ENCODE measurements around the gene ENTHD1. TPM values are rescaled to one million over a fixed set of nuclear protein-coding genes. Genes with fewer than 3 reads are reported as not detected.
"Not testable (repeated sequence)": the region's sequence is repeated elsewhere in the genome, so short reads cannot be mapped to it uniquely, and the experiment has no call there.

ENTHD1 gene
- total and polyA plus RNA-seq, 4 donors = 0.12 TPM; not detected in 3

DNA sequence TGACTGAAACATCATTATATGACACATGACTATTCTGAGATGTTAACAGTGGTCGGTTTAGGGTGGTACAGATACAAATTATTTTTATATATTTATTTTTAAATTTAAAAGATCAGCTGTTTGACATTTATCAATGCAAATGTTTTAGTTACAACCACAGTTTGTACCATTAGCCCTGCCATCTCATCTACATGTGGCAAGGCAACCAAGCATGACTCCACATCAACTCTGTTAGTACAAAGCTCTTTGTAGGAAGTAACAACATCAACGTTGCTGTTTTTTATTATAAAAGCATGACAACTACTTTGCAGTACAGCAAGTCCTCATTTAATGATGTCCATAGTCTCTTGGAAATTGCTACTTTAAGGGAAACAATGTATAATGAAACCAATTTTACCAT is 40.8 kb downstream of the ENTHD1 start:
- Histone ChIP-seq H3K36me3 (ENCODE audit: control insufficient read depth in 1 of 2, insufficient read depth in 2 of 2, low read length in 1 of 2) (no peaks in the 10 kb centered on the region), H3K27me3 (ENCODE audit: control insufficient read depth in 1 of 2, insufficient read depth in 2 of 2, low read length in 1 of 2) (no peaks in the 10 kb centered on the region), H3K4me3 (ENCODE audit: low read length in 2 of 2) (no peak overlapping the region), H3K9me3 (ENCODE audit: control insufficient read depth, low read length) (no peaks in the 10 kb centered on the region), H3K4me1 (ENCODE audit: control insufficient read depth in 1 of 2, insufficient read depth in 2 of 2, low read length in 2 of 2) (no peaks in the 10 kb centered on the region), H3K27ac (ENCODE audit: low read depth in 1 of 2, low read length in 2 of 2) (no peak overlapping the region)
- intact Hi-C loops (cut with DNase I) = no loop called here
- WGBS, 2 donors = 63 to 65% methylated on average over 2 of the region's 2 CpGs
- DNase-seq = no peak
- ATAC-seq (ENCODE audit: low FRiP score) = no peak

DNA sequence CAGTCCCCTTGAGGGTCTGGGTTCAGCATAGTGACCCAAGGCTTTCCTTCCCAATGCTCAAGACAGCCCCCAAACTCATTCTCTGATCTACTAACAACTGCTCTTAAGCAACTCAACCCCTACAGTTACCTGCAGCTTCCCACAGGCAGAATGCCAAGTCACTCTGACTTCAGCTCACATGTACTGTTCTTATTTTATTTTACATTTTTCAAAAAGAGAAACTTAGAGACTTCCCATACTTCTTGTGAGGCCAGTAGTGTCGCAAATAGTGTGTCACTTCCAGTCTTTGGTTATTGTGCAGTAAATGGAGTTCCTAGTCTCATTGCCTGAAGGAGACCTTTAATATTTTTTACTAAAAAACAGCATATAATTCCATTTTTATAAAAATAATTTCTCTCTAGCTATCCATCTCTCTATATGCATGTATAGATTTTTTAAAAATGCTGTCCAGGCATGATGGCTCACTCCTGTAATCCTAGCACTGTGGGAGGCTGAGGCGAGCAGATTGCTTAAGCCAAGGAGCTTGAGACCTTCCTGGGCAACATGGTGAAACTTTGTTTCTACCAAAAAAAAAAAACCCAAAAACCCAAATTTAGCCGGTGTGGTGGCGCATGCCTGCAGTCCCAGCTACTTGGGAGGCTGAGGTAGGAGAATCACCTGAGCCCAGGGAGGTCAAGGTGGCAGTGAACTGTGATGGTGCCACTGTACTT is 41.8 kb downstream of the ENTHD1 start:
- 89 to 92% methylated on average over 4 of the region's 4 CpGs for WGBS, 2 donors
- no peaks in the 10 kb centered on the region for H3K9me3 ChIP-seq (ENCODE audit: control insufficient read depth, low read length)
- no peaks in the 10 kb centered on the region for H3K27me3 ChIP-seq (ENCODE audit: control insufficient read depth in 1 of 2, insufficient read depth in 2 of 2, low read length in 1 of 2)
- intact Hi-C loops (cut with DNase I) = no loop called here
- H3K36me3 ChIP-seq (ENCODE audit: control insufficient read depth in 1 of 2, insufficient read depth in 2 of 2, low read length in 1 of 2) = no peaks in the 10 kb centered on the region
- H3K27ac ChIP-seq (ENCODE audit: low read depth in 1 of 2, low read length in 2 of 2) = no peak overlapping the region
- DNase-seq = no peak
- ATAC-seq (ENCODE audit: low FRiP score) = no peak
- no peaks in the 10 kb centered on the region for H3K4me1 ChIP-seq (ENCODE audit: control insufficient read depth in 1 of 2, insufficient read depth in 2 of 2, low read length in 2 of 2)
- H3K4me3 ChIP-seq (ENCODE audit: low read length in 2 of 2) = no peak overlapping the region

DNA sequence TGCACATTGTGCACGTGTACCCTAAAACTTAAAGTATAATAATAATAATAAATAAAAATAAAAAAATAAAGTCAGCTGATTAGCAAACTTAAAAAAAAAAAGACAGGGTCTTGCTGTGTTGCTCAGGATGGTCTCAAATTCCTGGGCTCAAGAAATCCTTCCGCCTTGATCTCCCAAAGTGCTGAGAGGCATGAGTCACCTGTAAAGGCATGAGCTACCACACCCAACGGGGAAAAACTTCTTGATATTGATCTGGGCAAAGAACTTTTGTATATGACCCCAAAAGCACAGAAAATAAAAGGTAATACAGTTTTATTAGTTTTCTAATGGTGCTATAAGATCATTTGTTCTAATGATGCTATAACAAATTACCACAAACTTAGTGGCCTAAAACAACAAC is 46.1 kb downstream of the ENTHD1 start:
- H3K4me1 ChIP-seq (ENCODE audit: control insufficient read depth in 1 of 2, insufficient read depth in 2 of 2, low read length in 2 of 2) = no peaks in the 10 kb centered on the region
- H3K36me3 ChIP-seq (ENCODE audit: control insufficient read depth in 1 of 2, insufficient read depth in 2 of 2, low read length in 1 of 2) = no peaks in the 10 kb centered on the region
- H3K4me3 ChIP-seq (ENCODE audit: low read length in 2 of 2) = no peak overlapping the region
- WGBS, 2 donors = 84 to 85% methylated on average over 3 of the region's 3 CpGs
- ATAC-seq (ENCODE audit: low FRiP score) = no peak
- no peak overlapping the region for H3K27ac ChIP-seq (ENCODE audit: low read depth in 1 of 2, low read length in 2 of 2)
- no peak for DNase-seq
- intact Hi-C loops (cut with DNase I) = no loop called here
- H3K9me3 ChIP-seq (ENCODE audit: control insufficient read depth, low read length) = peaks cover 3% of the 10 kb centered on the region
- H3K27me3 ChIP-seq (ENCODE audit: control insufficient read depth in 1 of 2, insufficient read depth in 2 of 2, low read length in 1 of 2) = no peaks in the 10 kb centered on the region

DNA sequence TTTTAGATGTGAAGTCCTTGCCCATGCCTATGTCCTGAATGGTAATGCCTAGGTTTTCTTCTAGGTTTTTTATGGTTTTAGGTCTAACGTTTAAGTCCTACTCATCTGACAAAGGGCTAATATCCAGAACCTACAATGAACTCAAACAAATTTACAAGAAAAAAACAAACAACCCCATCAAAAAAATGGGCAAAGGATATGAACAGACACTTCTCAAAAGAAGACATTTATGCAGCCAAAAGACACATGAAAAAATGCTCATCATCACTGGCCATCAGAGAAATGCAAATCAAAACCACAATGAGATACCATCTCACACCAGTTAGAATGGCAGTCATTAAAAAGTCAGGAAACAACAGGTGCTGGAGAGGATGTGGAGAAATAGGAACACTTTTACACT is 47.0 kb downstream of the ENTHD1 start:
- H3K4me3 ChIP-seq (ENCODE audit: low read length in 2 of 2); intact Hi-C loops (cut with DNase I); H3K27ac ChIP-seq (ENCODE audit: low read depth in 1 of 2, low read length in 2 of 2); H3K36me3 ChIP-seq (ENCODE audit: control insufficient read depth in 1 of 2, insufficient read depth in 2 of 2, low read length in 1 of 2); H3K27me3 ChIP-seq (ENCODE audit: control insufficient read depth in 1 of 2, insufficient read depth in 2 of 2, low read length in 1 of 2); H3K4me1 ChIP-seq (ENCODE audit: control insufficient read depth in 1 of 2, insufficient read depth in 2 of 2, low read length in 2 of 2); ATAC-seq (ENCODE audit: low FRiP score); H3K9me3 ChIP-seq (ENCODE audit: control insufficient read depth, low read length); DNase-seq: not testable (repeated sequence)
- WGBS, 2 donors = 79% methylated on average over 1 of the region's 1 CpG

DNA sequence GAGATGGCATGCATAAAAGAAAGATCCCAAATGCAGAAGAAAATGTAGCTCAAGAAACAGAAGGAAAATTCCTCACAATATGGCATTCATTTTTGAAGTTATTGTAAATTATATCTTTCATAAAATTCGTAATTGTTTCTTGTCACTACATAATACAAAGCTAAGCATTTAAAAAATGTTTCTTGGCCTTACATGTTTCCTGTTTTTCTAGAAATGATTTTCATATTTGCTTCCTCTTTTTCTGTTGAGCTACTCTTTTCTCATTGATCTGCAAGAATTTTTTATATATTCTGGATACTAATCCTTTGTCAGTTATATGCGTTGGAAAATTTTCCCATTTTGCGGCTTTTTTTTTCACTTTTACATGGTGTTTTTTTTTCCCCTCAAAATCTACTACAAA is 48.0 kb downstream of the ENTHD1 start:
- peaks cover 3% of the 10 kb centered on the region for H3K9me3 ChIP-seq (ENCODE audit: control insufficient read depth, low read length)
- no peak overlapping the region for H3K27ac ChIP-seq (ENCODE audit: low read depth in 1 of 2, low read length in 2 of 2)
- intact Hi-C loops (cut with DNase I) = no loop called here
- no peak overlapping the region for H3K4me3 ChIP-seq (ENCODE audit: low read length in 2 of 2)
- H3K27me3 ChIP-seq (ENCODE audit: control insufficient read depth in 1 of 2, insufficient read depth in 2 of 2, low read length in 1 of 2) = no peaks in the 10 kb centered on the region
- no peaks in the 10 kb centered on the region for H3K36me3 ChIP-seq (ENCODE audit: control insufficient read depth in 1 of 2, insufficient read depth in 2 of 2, low read length in 1 of 2)
- DNase-seq (no peak), ATAC-seq (ENCODE audit: low FRiP score) (no peak)
- WGBS, 2 donors = 81 to 84% methylated on average over 3 of the region's 3 CpGs
- H3K4me1 ChIP-seq (ENCODE audit: control insufficient read depth in 1 of 2, insufficient read depth in 2 of 2, low read length in 2 of 2) = no peaks in the 10 kb centered on the region

DNA sequence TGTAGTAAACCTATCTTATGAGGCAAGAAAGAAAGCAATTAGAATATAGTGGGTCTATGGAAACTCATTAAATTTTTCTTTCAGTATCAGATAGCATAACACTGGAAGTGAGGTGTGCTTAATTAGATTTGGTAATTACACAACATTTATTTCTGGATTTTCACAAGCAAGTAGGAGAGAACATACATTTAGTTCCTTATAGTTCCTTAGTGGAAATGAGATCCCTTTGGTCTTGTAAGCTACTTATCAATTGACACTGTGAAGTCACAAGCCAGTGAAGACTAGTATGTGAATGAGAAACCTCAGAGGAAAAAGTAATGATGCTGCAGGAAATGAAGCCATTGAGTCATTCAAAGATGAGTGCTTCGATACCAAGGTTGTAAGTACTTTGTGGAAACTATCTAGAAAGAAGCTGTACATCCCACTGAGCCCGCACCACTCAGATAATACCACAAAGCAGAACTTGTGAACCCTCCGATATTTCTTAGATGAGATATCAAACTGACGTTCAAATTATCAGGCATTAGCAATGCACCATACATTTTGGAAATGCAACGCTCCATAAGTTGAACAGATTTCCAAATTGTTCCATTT is 53.5 kb downstream of the ENTHD1 start:
- Histone ChIP-seq H3K27ac (ENCODE audit: low read depth in 1 of 2, low read length in 2 of 2) (no peak overlapping the region), H3K27me3 (ENCODE audit: control insufficient read depth in 1 of 2, insufficient read depth in 2 of 2, low read length in 1 of 2) (no peaks in the 10 kb centered on the region), H3K4me3 (ENCODE audit: low read length in 2 of 2) (no peak overlapping the region), H3K36me3 (ENCODE audit: control insufficient read depth in 1 of 2, insufficient read depth in 2 of 2, low read length in 1 of 2) (no peaks in the 10 kb centered on the region), H3K9me3 (ENCODE audit: control insufficient read depth, low read length) (peaks cover 3% of the 10 kb centered on the region), H3K4me1 (ENCODE audit: control insufficient read depth in 1 of 2, insufficient read depth in 2 of 2, low read length in 2 of 2) (no peaks in the 10 kb centered on the region)
- intact Hi-C loops (cut with DNase I) = no loop called here
- no peak for DNase-seq
- 92 to 94% methylated on average over 5 of the region's 5 CpGs for WGBS, 2 donors
- no peak for ATAC-seq (ENCODE audit: low FRiP score)

DNA sequence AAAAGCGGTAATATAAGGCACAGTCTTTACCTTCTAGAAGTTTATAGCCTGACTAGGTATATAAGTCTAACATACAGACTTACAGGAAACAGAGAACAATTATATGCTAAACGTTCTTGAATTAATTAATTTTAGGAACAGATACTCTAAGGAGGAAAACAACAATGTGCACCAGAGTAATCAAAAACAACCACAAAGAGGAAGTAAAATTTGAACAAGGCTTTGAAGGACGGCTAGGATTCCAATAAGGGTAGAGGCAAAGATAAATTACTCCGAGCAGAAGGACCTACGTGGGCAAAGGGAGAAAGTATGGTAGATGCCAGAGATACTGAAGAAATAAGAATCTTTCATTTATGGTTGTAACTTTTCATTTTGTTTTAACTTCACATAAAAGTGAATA is 54.4 kb downstream of the ENTHD1 start:
- intact Hi-C loops (cut with DNase I) = no loop called here
- H3K9me3 ChIP-seq (ENCODE audit: control insufficient read depth, low read length) = peaks cover 3% of the 10 kb centered on the region

DNA sequence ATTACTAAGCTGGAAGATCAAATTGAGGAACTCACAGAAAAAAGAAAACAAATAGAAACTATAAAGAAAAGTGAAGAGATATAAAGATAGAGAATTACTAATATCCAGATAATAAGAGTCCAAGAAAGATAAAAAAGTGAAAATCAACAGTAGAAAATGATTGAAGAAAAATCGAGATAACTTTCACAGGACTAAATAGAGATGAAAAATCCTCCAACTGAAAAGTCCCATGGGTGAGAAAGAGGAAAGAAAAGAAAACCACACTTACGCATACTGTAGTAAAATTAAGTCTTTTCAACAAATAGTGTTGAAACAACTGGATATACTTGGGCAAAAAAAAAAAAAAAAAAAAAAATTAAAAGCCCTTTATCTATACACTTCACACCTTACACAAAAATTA is 60.0 kb downstream of the ENTHD1 start:
- ATAC-seq (ENCODE audit: low FRiP score) (no peak), DNase-seq (no peak)
- Histone ChIP-seq H3K4me3 (ENCODE audit: low read length in 2 of 2) (no peak overlapping the region), H3K9me3 (ENCODE audit: control insufficient read depth, low read length) (no peaks in the 10 kb centered on the region), H3K27me3 (ENCODE audit: control insufficient read depth in 1 of 2, insufficient read depth in 2 of 2, low read length in 1 of 2) (no peaks in the 10 kb centered on the region), H3K4me1 (ENCODE audit: control insufficient read depth in 1 of 2, insufficient read depth in 2 of 2, low read length in 2 of 2) (no peaks in the 10 kb centered on the region), H3K36me3 (ENCODE audit: control insufficient read depth in 1 of 2, insufficient read depth in 2 of 2, low read length in 1 of 2) (no peaks in the 10 kb centered on the region), H3K27ac (ENCODE audit: low read depth in 1 of 2, low read length in 2 of 2) (no peak overlapping the region)
- intact Hi-C loops (cut with DNase I) = no loop called here
- WGBS, 2 donors = 72 to 77% methylated on average over 2 of the region's 2 CpGs

More for the DNA sequence above, 54.4 kb downstream of the ENTHD1 start:
- Histone ChIP-seq H3K4me3 (ENCODE audit: low read length in 2 of 2) (no peak overlapping the region), H3K27ac (ENCODE audit: low read depth in 1 of 2, low read length in 2 of 2) (no peak overlapping the region), H3K4me1 (ENCODE audit: control insufficient read depth in 1 of 2, insufficient read depth in 2 of 2, low read length in 2 of 2) (no peaks in the 10 kb centered on the region), H3K27me3 (ENCODE audit: control insufficient read depth in 1 of 2, insufficient read depth in 2 of 2, low read length in 1 of 2) (no peaks in the 10 kb centered on the region), H3K36me3 (ENCODE audit: control insufficient read depth in 1 of 2, insufficient read depth in 2 of 2, low read length in 1 of 2) (no peaks in the 10 kb centered on the region)
- 51 to 53% methylated on average over 5 of the region's 5 CpGs for WGBS, 2 donors
- no peak for ATAC-seq (ENCODE audit: low FRiP score)
- no peak for DNase-seq

DNA sequence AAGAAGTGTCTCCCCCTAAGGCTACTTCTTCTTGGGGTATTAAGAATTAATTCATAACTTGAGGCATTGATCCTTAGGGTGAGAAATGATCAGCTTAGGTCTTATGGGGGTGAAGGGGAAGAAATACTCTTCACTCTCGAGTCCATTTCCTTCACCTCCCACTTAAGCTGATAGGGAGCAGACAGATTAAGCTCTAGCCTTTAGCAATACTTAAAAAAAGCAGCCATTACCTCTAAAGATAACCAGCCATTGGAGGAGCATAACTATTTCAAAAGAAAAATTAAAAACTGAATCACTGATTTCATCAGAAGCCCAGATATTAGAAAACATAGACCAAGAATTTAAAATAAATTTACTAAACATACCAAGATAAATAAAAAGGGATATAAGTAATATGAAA is 60.5 kb downstream of the ENTHD1 start:
- no peak overlapping the region for H3K4me3 ChIP-seq (ENCODE audit: low read length in 2 of 2)
- WGBS, 2 donors = 0 to 47% methylated on average over 1 of the region's 1 CpG
- ATAC-seq (ENCODE audit: low FRiP score) (no peak), DNase-seq (no peak)
- no peaks in the 10 kb centered on the region for H3K4me1 ChIP-seq (ENCODE audit: control insufficient read depth in 1 of 2, insufficient read depth in 2 of 2, low read length in 2 of 2)
- no peaks in the 10 kb centered on the region for H3K9me3 ChIP-seq (ENCODE audit: control insufficient read depth, low read length)
- no peaks in the 10 kb centered on the region for H3K36me3 ChIP-seq (ENCODE audit: control insufficient read depth in 1 of 2, insufficient read depth in 2 of 2, low read length in 1 of 2)
- no peak overlapping the region for H3K27ac ChIP-seq (ENCODE audit: low read depth in 1 of 2, low read length in 2 of 2)
- intact Hi-C loops (cut with DNase I) = no loop called here
- no peaks in the 10 kb centered on the region for H3K27me3 ChIP-seq (ENCODE audit: control insufficient read depth in 1 of 2, insufficient read depth in 2 of 2, low read length in 1 of 2)

Measured in aorta (tissue), 5 donors.